Keratinocyte (primary cell): ENCODE data around the gene GSTM5. TPM values are rescaled to one million over a fixed set of nuclear protein-coding genes. Genes with fewer than 3 reads are reported as not detected.
A peak's percentile ranks its signal among the peaks of the same experiment; 100 is the strongest.

ENCODE experiments used
- DNase-seq: peaks from one replicate; pipeline ENCODE4 v3.0.0-alpha.2; 2011; ENCODE audit warnings: low read depth, missing footprints, low spot score
- FAIRE-seq: peaks from 2 replicates; lab custom pipeline; 2011; peaks lifted over from hg19 to GRCh38; lab: Jason Lieb, UNC
- H2AFZ ChIP-seq: 2 replicates; pipeline ENCODE4 v1.6.0; 2012; ENCODE audit warnings: low read length, control low read depth, inconsistent platforms; ENCODE audit not compliant: control insufficient read depth
- H3K27ac ChIP-seq: 2 replicates; pipeline ENCODE4 v1.5.1; 2011; ENCODE audit warnings: low read length; ENCODE audit not compliant: control insufficient read depth, insufficient read depth
- H3K27me3 ChIP-seq: 3 replicates; pipeline ENCODE4 v1.6.0; 2011; ENCODE audit warnings: low read length; ENCODE audit not compliant: control insufficient read depth, insufficient read depth; ENCODE audit errors: extremely low read depth
- H3K36me3 ChIP-seq, 2 experiments: 2 replicates in 1 of 2; 3 replicates in 1 of 2; pipeline ENCODE4 v1.5.1; 2011; ENCODE audit warnings: low read length in 2 of 2, mild to moderate bottlenecking in 1 of 2; ENCODE audit not compliant: control insufficient read depth in 2 of 2, insufficient read depth in 2 of 2; ENCODE audit errors: extremely low read depth in 1 of 2
- H3K4me1 ChIP-seq: 3 replicates; pipeline ENCODE4 v1.5.1; 2011; ENCODE audit warnings: low read length; ENCODE audit not compliant: control insufficient read depth, insufficient read depth; ENCODE audit errors: extremely low read depth
- H3K4me2 ChIP-seq: 3 replicates; pipeline ENCODE4 v1.6.0; 2011; ENCODE audit warnings: low read depth, low read length; ENCODE audit not compliant: control insufficient read depth, insufficient read depth; ENCODE audit errors: extremely low read depth
- H3K4me3 ChIP-seq, 3 experiments: fragments of 200-600 bp in 1 of 3; sonication (generic) in 1 of 3; 2 replicates in 2 of 3; 3 replicates in 1 of 3; pipeline ENCODE4 v1.5.1; 2011 to 2016; ENCODE audit warnings: low read length in 3 of 3, mild to moderate bottlenecking in 3 of 3, control low read depth in 2 of 3, inconsistent platforms in 1 of 3, low read depth in 1 of 3, mixed read lengths in 1 of 3, mixed run types in 1 of 3, moderate library complexity in 1 of 3; ENCODE audit not compliant: control insufficient read depth in 2 of 3, insufficient read depth in 2 of 3; ENCODE audit errors: extremely low read depth in 1 of 3
- H3K79me2 ChIP-seq: 2 replicates; pipeline ENCODE4 v1.6.0; 2012; ENCODE audit warnings: low read length; ENCODE audit not compliant: control insufficient read depth, insufficient read depth
- H3K9ac ChIP-seq: 3 replicates; pipeline ENCODE4 v1.6.0; 2011; ENCODE audit warnings: low read length; ENCODE audit not compliant: control insufficient read depth, insufficient read depth; ENCODE audit errors: extremely low read depth
- H3K9me1 ChIP-seq: 3 replicates; pipeline ENCODE4 v1.6.0; 2011; ENCODE audit warnings: low read length; ENCODE audit not compliant: control insufficient read depth, insufficient read depth; ENCODE audit errors: extremely low read depth
- H3K9me3 ChIP-seq: 2 replicates; pipeline ENCODE4 v1.5.1; 2012; ENCODE audit warnings: low read depth, low read length; ENCODE audit not compliant: control insufficient read depth
- H4K20me1 ChIP-seq: 3 replicates; pipeline ENCODE4 v1.6.0; 2011; ENCODE audit warnings: low read length; ENCODE audit not compliant: control insufficient read depth, insufficient read depth; ENCODE audit errors: extremely low read depth
- CTCF ChIP-seq, 3 experiments: IDR thresholded peaks in 1 of 3; conservative IDR thresholded peaks in 1 of 3; optimal IDR thresholded peaks in 1 of 3; 2 replicates in 2 of 3; 3 replicates in 1 of 3; pipeline versions ENCODE3 to v1.5.1; 2011; ENCODE audit warnings: low read length in 3 of 3, mild to moderate bottlenecking in 3 of 3, moderate library complexity in 2 of 3, control low read depth in 1 of 3, inconsistent platforms in 1 of 3; ENCODE audit not compliant: insufficient read depth in 2 of 3; ENCODE audit errors: extremely low read depth in 1 of 3
- EZH2 ChIP-seq: IDR thresholded peaks from one replicate; pipeline ENCODE4 v1.6.1; 2012; ENCODE audit warnings: inconsistent platforms, mild to moderate bottlenecking, low read length, moderate library complexity
- dilution Hi-C: fragments of 300-500 bp; cut with MboI; formaldehyde crosslinking; loops from one replicate; pipeline ENCODE4 v1.7.0; 2020; ENCODE audit warnings: low sequenced_read_pairs; ENCODE audit not compliant: extremely low pct_ligation_motif_present
- polyA plus RNA-seq, 5 experiments: library from polyadenylated mRNA; depleted of rRNA in 3 of 5; stranded (reverse) in 3 of 5; stranded (forward) in 1 of 5; unstranded in 1 of 5; fragments of >200 nt; gene quantifications; 1 replicate in 1 of 5; 2 replicates in 3 of 5; 3 replicates in 1 of 5; pipeline versions ENCODE4 v1.2.1 to v1.2.3, GENCODE V29; 2011 to 2012; ENCODE audit warnings: missing spikeins in 2 of 5, low read depth in 1 of 5, low replicate concordance in 1 of 5

Gene GSTM5
- polyA plus RNA-seq, 1 donor (not counting 4 experiments of a cell fraction or from before 2014, with no cell fraction given), result not detected

DNA sequence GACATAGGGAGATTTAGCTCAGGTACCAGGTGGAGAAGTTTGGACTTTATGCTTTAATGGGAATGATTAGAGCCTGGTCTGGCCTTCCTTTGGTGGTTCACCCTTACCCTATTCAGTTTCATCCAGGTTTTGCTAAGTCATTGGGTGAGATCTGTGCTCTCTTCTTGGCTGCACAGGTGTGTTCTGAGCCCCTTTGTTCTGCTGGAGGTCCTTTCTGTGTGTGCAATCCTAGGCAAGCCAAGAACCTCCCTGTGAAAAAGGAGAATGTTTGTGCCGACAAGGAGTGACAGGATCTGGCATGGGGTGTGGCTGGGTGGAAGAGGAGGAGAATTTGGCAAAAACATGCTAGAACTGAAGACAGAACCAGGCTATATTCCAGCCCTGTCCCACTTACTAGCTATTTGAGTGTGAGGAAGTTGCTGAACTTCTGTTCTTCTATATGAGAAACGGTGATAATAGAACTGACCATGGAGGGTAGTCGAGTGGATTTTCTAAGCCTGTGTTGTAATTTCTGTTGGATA, 4.6 kb downstream of the GSTM5 start:
- no peaks in the 10 kb centered on the region for H3K79me2 ChIP-seq
- TF ChIP-seq EZH2 (no peak), CTCF (optimal IDR thresholded peaks at IDR 0.05 in 1 of 3, IDR thresholded peaks at IDR 0.05 in 1 of 3, conservative IDR thresholded peaks at IDR 0.05 in 1 of 3; ENCODE audit: extremely low read depth in 1 of 3, insufficient read depth in 2 of 3, low read length in 3 of 3) (no peak)
- H3K9me3 ChIP-seq, result no peaks in the 10 kb centered on the region
- H3K9me1 ChIP-seq, result no peaks in the 10 kb centered on the region
- no peak overlapping the region for H3K27ac ChIP-seq
- no peak overlapping the region for H3K4me3 ChIP-seq
- H3K9ac ChIP-seq, result no peak overlapping the region
- no peak overlapping the region for H3K4me2 ChIP-seq
- H2AFZ ChIP-seq, result peak overlapping the region; percentile 20
- H3K27me3 ChIP-seq, result no peaks in the 10 kb centered on the region
- no peaks in the 10 kb centered on the region for H4K20me1 ChIP-seq
- dilution Hi-C loops, result no loop called here
- DNase-seq (no peak), FAIRE-seq (no peak)
- H3K4me1 ChIP-seq, result peaks cover 36% of the 10 kb centered on the region
- H3K36me3 ChIP-seq, result no peaks in the 10 kb centered on the region

DNA sequence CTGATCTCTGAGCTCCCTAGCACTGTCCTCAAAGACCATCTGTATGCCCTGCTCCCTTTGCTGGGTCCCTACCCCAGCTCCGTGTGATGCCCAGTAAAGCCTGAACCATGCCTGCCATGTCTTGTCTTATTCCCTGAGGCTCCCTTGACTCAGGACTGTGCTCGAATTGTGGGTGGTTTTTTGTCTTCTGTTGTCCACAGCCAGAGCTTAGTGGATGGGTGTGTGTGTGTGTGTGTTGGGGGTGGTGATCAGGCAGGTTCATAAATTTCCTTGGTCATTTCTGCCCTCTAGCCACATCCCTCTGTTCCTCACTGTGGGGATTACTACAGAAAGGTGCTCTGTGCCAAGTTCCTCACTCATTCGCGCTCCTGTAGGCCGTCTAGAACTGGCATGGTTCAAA, 5.7 kb downstream of the GSTM5 start:
- FAIRE-seq, result no peak
- dilution Hi-C loops, result no loop called here

More for the DNA sequence above, 5.7 kb downstream of the GSTM5 start:
- peak; percentile 19 for DNase-seq
- TF ChIP-seq EZH2, result no peak
- peak in 1 of 3 experiments; percentile 31 for TF ChIP-seq CTCF (optimal IDR thresholded peaks at IDR 0.05 in 1 of 3, IDR thresholded peaks at IDR 0.05 in 1 of 3, conservative IDR thresholded peaks at IDR 0.05 in 1 of 3; ENCODE audit: extremely low read depth in 1 of 3, insufficient read depth in 2 of 3, low read length in 3 of 3)
- H3K27ac ChIP-seq, result no peak overlapping the region
- H3K9me3 ChIP-seq, result no peaks in the 10 kb centered on the region
- H3K9me1 ChIP-seq, result no peaks in the 10 kb centered on the region
- H4K20me1 ChIP-seq, result no peaks in the 10 kb centered on the region
- no peaks in the 10 kb centered on the region for H3K27me3 ChIP-seq
- H3K4me2 ChIP-seq, result peak overlapping the region; percentile 36
- H3K79me2 ChIP-seq, result no peaks in the 10 kb centered on the region
- no peaks in the 10 kb centered on the region for H3K36me3 ChIP-seq
- H3K4me3 ChIP-seq, result no peak overlapping the region
- peak overlapping the region; percentile 47 for H2AFZ ChIP-seq
- peaks cover 36% of the 10 kb centered on the region for H3K4me1 ChIP-seq
- no peak overlapping the region for H3K9ac ChIP-seq
